Inflammatory macrophage treated with lipopolysaccharide for 4 hours (primary cell): ENCODE measurements around the gene KIRREL3.

Experiments
- DNase-seq: peaks from one replicate; pipeline ENCODE4 v3.0.0-alpha.2; 2020

Gene KIRREL3

DNA sequence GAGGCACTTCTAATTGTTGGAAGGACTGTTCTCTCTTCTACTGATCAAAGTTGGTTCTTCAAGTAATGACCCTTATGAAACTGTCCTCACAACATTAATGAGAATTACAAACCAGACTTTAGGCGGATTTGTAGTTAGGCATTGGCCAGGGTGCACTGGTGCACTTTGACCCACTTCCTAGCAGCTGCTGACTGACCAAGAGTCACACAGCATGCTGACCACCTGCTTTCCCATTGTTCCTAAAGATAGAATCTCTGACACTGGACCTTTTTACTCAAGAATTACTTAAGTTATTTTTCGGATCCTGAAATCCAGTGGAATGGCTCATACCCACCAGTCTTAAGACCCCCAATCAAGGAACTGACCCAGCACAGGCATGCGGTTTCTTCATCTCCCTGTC, 381.1 kb downstream of the KIRREL3 start:
- no peak for DNase-seq

GRCh38 chr11:126615845-126616244, 384.7 kb downstream of the KIRREL3 start:
- no peak for DNase-seq

- no peak for DNase-seq
These were observed 387.3 kb downstream of the KIRREL3 start for GRCh38 chr11:126613272-126613671.

- DNase-seq, result no peak
These were observed 387.9 kb downstream of the KIRREL3 start for GRCh38 chr11:126612671-126613070.

GRCh38 chr11:126611438-126611837, 389.1 kb downstream of the KIRREL3 start:
- no peak for DNase-seq

DNA sequence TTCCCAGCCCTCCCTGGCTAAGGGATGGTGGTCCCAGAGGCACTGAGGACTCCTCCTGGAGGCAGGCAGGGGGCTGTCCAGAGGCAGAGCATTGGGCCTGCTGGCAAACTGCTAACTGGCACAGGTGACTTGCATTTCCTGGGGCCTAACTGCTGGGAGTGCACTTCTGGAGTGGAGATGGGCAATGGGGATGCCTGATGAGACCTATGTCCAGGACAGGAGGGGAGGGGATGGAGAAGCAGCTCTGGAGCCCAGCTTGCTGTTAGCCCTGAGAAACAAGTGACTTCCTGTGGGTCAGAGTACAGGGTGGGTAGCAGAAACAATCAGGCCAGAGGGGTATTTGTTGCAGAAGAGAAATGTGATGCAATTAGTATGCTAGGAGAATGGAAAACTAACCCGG, 391.9 kb downstream of the KIRREL3 start:
- DNase-seq, result no peak

DNA sequence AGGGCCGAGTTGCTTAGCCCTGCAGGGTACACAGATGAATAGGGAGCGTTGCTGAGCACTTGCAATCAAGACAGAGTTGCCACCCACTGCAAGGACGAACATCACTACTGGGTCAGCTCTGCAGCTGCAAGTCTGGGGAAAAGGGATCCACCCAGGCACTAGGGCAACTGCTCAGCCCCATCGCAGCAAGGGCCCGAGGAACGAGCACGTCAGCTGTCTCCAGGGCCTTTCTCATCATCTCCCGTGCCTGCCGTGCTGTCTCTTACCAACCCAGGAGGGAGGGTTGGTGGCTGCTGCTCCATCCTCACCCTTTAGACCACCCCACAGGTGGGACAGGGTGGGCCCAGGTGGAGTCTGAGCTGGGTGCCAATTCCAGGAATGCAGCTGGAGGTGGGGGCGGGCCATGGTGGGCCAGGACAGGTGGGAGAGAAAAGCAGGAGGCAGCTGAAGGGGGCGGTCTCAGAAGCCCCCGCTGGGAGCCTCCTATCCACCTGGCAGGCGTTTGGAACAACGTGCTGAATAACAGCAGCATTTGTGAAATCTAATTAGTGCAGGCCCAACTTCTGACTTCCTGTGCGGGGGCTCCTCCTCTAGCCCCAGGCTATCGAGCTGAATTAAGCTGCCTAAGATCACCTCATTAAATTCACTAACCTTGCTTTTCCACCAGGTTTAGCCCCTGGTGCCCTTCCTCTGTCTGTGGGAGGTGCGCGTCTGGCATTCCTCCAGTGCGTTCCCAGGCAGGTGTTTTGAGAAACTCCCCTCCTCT, 392.6 kb downstream of the KIRREL3 start:
- no peak for DNase-seq

DNA sequence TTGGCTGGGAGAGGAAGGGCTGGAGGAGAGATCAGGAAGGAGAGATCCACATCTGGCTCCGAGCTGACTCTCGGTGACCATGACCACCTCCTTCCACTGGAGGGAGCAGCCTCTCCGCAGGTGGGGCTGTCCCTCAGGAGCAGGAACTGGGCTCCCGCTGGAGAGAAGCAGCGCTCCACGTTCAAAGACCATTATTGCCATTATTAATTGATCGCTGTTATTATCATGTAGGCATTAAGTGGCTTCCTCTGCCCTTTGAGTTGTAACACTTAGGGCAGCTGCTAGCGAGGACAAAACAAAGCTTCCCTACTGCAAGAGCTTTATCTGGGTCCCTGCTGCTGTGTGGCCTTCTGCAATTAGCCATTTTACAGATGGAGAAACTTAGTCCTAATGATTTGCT, 393.2 kb downstream of the KIRREL3 start:
- DNase-seq, result no peak

- no peak for DNase-seq
These were observed 394.1 kb downstream of the KIRREL3 start for GRCh38 chr11:126606484-126606883.

GRCh38 chr11:126604461-126604860, 396.1 kb downstream of the KIRREL3 start:
- DNase-seq, result no peak

DNA sequence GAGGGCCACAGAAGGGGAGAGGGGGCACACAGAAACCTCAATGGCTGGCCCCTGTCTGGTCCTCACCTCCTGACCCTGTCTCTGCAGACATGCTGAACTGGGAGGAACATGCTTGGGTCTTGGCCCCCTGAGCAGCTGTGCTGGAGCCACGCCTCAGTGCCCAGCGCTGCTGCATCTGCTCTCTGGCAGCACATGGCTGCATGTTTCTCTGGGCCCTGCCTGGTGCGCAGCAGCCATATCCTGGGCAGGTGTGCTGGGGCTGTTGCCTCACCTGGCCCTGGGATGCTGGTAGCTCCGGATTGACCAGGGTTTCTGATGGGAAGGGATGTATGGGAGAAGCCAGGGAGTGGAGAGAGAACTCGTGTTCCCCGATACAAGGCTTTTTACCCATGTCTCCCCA, 397.1 kb downstream of the KIRREL3 start:
- no peak for DNase-seq

DNA sequence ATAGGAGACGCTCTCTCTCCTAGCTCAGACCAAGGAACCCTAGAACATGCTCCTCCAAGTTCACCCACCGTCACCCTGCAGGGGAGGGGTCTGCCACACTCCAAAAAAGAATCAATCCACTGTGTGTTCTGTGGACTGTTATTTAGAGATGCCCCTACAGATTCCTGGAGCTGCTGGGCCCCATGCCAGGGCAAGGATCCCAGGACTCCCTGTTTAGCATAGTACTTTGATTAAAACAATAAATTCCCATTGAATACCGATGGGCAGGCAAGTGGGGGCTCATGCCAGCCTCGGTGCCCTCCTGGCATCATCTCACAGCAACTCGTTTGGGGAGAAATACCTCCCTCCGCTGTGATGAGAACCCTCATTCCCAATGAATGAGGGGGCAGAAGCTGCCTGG, 397.6 kb downstream of the KIRREL3 start:
- no peak for DNase-seq

- DNase-seq, result no peak
These were observed 398.1 kb downstream of the KIRREL3 start for GRCh38 chr11:126602349-126602940.

DNA sequence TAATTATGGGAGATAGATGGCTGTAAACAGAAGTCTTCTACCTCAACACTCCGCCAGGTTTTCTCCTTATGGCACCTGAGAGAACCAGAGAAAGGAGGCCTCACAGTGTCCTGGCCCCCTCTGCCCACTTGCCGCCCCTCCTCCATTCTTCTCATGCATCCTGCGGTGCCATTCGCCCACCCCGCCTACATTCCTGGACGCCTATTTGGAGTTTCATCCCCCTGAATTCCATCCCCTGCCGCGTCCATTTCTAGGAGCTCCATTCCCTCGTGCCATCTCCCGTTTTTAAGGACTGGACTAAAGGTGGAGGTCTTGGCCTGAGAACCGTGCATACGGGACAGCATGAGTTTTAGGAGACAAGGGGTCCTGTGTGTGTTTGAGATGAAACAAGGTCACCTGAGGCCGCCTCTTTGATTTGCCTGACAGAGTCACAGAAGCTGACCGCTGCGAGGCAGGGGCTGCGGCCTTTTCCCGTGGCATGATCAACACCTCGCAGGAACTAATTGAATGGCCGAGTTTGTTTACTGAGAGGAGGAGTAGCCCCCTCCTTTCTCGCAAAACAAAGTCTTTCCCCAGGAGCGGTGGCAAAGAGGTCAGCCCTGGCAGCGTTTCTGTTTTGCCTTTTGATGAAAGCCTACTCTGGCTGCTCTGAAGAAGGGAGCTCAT, 398.9 kb downstream of the KIRREL3 start:
- DNase-seq, result no peak

DNA sequence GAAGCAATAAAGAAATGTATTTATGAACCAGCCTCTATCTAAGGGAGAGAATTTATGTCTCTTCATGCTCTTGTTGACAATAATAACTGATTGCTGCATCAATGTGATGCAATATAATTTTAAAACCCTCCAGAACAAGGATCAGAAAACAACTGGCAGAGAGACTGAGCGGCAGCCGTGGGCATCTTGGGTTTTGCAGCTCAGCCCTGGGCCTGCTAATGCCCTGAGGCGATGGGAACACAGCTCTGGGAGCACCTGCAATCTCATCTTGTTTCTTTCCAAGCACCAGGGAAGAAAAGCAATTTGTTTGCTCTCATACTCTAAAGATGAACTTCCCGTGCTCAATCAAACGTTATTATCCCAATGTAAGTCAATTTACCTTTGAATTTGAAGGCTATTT, 399.4 kb downstream of the KIRREL3 start:
- DNase-seq, result no peak

GRCh38 chr11:126599217-126599897, 401.2 kb downstream of the KIRREL3 start:
- DNase-seq, result no peak

DNA sequence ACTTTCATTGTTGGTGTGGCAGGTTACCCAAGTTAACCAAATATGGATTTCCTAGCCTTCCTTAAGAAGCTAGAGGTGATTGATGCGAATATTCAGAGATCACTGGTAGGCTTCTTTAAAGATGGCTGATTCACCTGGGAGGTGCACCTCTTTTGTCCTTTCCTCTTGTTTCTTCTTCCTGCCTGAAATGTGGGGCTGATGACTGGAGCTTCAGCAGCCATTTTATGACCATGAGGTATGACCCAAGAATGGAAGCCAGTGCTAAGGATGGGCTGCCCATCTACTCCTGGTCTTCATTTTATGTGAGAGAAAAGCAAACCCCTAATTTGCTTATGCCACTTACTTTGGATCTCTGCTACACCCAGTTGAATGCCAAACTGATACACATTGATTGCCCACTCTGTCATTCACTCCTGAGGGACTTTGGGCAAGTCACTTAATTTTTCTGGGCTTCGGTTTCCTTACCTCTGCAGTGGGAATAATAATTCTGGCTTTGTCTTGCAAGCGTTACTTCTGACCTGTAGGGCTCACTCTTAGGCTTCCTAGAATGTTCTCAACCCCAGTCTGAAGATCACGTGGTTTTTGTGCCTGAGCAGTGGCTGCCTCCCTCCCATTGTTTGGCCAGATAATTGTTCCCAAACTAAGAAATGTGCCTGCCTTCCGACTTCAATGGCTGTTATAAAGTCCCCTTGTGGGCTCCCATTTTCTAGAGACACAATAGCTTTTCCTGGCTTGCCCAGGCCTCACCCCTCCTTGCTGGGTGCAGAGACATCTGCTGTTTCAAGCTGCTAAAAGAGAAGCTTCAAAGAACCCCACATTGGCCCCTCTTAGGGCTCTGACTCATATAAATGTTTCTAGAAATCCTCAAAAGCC, 402.0 kb downstream of the KIRREL3 start:
- DNase-seq, result no peak

- DNase-seq, result no peak
These were observed 403.5 kb downstream of the KIRREL3 start for GRCh38 chr11:126597041-126597440.

- no peak for DNase-seq
These were observed 404.1 kb downstream of the KIRREL3 start for GRCh38 chr11:126596474-126596873.

- no peak for DNase-seq
These were observed 405.0 kb downstream of the KIRREL3 start for GRCh38 chr11:126595560-126595959.

DNA sequence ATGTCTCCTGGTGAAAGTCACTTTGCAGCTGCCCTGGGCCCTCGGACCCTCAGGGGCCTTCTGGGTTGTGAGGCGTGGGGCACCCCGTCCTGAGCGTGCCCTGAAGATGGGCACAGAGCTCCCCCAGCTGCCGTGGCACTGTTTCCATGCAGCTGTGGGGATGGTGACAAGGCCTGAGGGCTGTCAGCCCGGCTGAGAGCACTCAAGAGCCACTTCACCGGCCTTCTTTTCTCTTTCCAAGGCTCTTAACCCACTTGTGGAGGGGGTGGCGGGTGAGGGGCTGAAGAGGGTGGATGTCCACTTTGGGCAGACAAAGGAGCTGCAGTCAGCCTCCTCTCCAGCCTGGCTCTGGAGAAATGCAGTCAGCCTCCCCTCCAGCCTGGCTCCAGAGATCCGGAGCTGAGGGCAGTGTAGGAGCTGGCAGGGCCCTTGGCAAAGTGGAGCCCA, 405.6 kb downstream of the KIRREL3 start:
- no peak for DNase-seq
